Panc1 (cell line): ENCODE results near the gene PTPRE.

Experiments
- POLR2AphosphoS5 ChIP-seq: IDR thresholded peaks from 2 replicates; pipeline ENCODE4 v1.6.1; 2012; ENCODE audit warnings: mild to moderate bottlenecking, low read depth, low read length, moderate library complexity
- TF ChIP-seq, protein P1 (sequence below): fragments of 450-650 bp; IDR thresholded peaks from 2 replicates; pipeline ENCODE4 v1.5.1; 2017; ENCODE audit warnings: mild to moderate bottlenecking
- TF ChIP-seq, protein P2 (sequence below), 2 experiments: IDR thresholded peaks; 2 replicates each; pipeline ENCODE4 v1.6.1; 2011 to 2012; ENCODE audit warnings: low read depth in 2 of 2, control low read depth in 1 of 2, low read length in 1 of 2, mild to moderate bottlenecking in 1 of 2, moderate library complexity in 1 of 2; ENCODE audit not compliant: insufficient read depth in 1 of 2

DNA sequence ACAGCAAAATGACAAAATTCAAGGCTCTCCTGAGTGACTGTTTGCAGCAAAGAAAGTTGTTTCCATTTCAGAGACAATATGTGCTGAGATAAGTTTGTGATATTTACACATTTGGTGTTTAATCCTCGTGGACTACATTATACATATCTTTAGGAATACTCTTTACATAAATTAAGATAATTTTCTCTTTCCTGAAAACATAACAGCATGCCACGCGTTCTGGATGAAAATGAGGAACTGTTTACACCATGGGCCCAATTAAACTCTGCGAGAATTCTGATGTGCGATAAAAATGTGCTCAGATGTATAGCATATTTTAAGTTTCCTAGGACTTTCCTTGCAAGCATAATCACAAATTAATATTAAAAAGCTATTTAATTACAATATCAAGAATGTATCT lies 26.4 kb downstream of the PTPRE start:
- TF ChIP-seq, protein P1, sequence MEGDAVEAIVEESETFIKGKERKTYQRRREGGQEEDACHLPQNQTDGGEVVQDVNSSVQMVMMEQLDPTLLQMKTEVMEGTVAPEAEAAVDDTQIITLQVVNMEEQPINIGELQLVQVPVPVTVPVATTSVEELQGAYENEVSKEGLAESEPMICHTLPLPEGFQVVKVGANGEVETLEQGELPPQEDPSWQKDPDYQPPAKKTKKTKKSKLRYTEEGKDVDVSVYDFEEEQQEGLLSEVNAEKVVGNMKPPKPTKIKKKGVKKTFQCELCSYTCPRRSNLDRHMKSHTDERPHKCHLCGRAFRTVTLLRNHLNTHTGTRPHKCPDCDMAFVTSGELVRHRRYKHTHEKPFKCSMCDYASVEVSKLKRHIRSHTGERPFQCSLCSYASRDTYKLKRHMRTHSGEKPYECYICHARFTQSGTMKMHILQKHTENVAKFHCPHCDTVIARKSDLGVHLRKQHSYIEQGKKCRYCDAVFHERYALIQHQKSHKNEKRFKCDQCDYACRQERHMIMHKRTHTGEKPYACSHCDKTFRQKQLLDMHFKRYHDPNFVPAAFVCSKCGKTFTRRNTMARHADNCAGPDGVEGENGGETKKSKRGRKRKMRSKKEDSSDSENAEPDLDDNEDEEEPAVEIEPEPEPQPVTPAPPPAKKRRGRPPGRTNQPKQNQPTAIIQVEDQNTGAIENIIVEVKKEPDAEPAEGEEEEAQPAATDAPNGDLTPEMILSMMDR, result no peak
- TF ChIP-seq POLR2AphosphoS5, result no peak
- TF ChIP-seq, protein P2, sequence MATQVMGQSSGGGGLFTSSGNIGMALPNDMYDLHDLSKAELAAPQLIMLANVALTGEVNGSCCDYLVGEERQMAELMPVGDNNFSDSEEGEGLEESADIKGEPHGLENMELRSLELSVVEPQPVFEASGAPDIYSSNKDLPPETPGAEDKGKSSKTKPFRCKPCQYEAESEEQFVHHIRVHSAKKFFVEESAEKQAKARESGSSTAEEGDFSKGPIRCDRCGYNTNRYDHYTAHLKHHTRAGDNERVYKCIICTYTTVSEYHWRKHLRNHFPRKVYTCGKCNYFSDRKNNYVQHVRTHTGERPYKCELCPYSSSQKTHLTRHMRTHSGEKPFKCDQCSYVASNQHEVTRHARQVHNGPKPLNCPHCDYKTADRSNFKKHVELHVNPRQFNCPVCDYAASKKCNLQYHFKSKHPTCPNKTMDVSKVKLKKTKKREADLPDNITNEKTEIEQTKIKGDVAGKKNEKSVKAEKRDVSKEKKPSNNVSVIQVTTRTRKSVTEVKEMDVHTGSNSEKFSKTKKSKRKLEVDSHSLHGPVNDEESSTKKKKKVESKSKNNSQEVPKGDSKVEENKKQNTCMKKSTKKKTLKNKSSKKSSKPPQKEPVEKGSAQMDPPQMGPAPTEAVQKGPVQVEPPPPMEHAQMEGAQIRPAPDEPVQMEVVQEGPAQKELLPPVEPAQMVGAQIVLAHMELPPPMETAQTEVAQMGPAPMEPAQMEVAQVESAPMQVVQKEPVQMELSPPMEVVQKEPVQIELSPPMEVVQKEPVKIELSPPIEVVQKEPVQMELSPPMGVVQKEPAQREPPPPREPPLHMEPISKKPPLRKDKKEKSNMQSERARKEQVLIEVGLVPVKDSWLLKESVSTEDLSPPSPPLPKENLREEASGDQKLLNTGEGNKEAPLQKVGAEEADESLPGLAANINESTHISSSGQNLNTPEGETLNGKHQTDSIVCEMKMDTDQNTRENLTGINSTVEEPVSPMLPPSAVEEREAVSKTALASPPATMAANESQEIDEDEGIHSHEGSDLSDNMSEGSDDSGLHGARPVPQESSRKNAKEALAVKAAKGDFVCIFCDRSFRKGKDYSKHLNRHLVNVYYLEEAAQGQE (IDR thresholded peaks at IDR 0.05; ENCODE audit: insufficient read depth in 1 of 2, low read depth in 2 of 2, low read length in 1 of 2), result no peak
